Calu3 (cell line): Measurements from ENCODE around the gene PNMA6E. TPM values are rescaled to one million over a fixed set of nuclear protein-coding genes. Genes with fewer than 3 reads are reported as not detected.

ENCODE experiments used
- BruUV-seq: library from RNA; stranded (reverse); fragments of 400-500 nt; replicated peaks from 2 replicates; lab custom pipeline; 2021; lab: Mats Ljungman, UMichigan
- CTCF ChIA-PET: fragments of 300-600 bp; sonication (Branson Sonifier 250); formaldehyde crosslinking; loops from one replicate; lab custom pipeline; 2022; ENCODE audit warnings: antibody characterized with exemption; lab: Charles Lee
- DNase-seq: peaks from one replicate; pipeline ENCODE4 v3.0.0; 2022
- H3K27ac Mint-ChIP-seq: one replicate; pipeline ENCODE4 v1.8.0; 2022; ENCODE audit warnings: mixed read lengths; ENCODE audit not compliant: unreplicated experiment
- H3K27me3 Mint-ChIP-seq: one replicate; pipeline ENCODE4 v1.8.0; 2022; ENCODE audit warnings: mixed read lengths; ENCODE audit not compliant: unreplicated experiment
- H3K36me3 Mint-ChIP-seq: one replicate; pipeline ENCODE4 v1.8.0; 2022; ENCODE audit warnings: mild to moderate bottlenecking, moderate library complexity, mixed read lengths; ENCODE audit not compliant: insufficient read depth, unreplicated experiment
- H3K4me1 Mint-ChIP-seq: one replicate; pipeline ENCODE4 v1.8.0; 2022; ENCODE audit warnings: mild to moderate bottlenecking, low read depth, mixed read lengths; ENCODE audit not compliant: unreplicated experiment
- H3K4me3 Mint-ChIP-seq: one replicate; pipeline ENCODE4 v1.8.0; 2022; ENCODE audit warnings: mild to moderate bottlenecking, low read depth, moderate library complexity, mixed read lengths; ENCODE audit not compliant: unreplicated experiment
- H3K9me3 Mint-ChIP-seq: one replicate; pipeline ENCODE4 v1.8.0; 2022; ENCODE audit warnings: low read depth, mixed read lengths; ENCODE audit not compliant: unreplicated experiment
- CTCF ChIP-seq: fragments of 200-600 bp; IDR thresholded peaks from one replicate; pipeline ENCODE4 v1.8.0; 2022; ENCODE audit warnings: antibody characterized with exemption; ENCODE audit not compliant: unreplicated experiment
- intact Hi-C: fragments of 100-400 bp; cut with micrococcal nuclease; formaldehyde crosslinking; loops from one replicate; pipeline ENCODE4 v1.10.0; 2022; ENCODE audit not compliant: unreplicated experiment
- total RNA-seq: library from RNA; stranded (reverse); gene quantifications from 2 replicates; pipeline ENCODE4 v1.2.3, GENCODE V29; 2022

The PNMA6E gene
- total RNA-seq, 1 experiment from 2014 or later = not detected

- no peak for DNase-seq
- Mint-ChIP-seq H3K4me1 (no peaks in the 10 kb centered on the region), H3K4me3 (no peak within 1 kb of the TSS), H3K36me3 (peaks cover 17% of the 10 kb centered on the region), H3K27ac (no peak within 1 kb of the TSS), H3K27me3 (no peaks in the 10 kb centered on the region), H3K9me3 (no peaks in the 10 kb centered on the region)
- intact Hi-C loops = no loop called here
- no peak for TF ChIP-seq CTCF
- BruUV-seq = no TSS peak
- CTCF ChIA-PET = no interaction called here
These were observed 44.9 kb upstream of the PNMA6E start, which contains the start of gene TREX2 for GRCh38 chrX:153445856-153446635. TREX2 (minus strand) TSS chrX:153446056; CDS start chrX:153445430, 626 bp downstream.

GRCh38 chrX:153445106-153445855 lies 44.1 kb upstream of the PNMA6E start:
- Mint-ChIP-seq H3K27ac (no peak overlapping the region), H3K4me1 (no peaks in the 10 kb centered on the region), H3K27me3 (peaks cover 3% of the 10 kb centered on the region), H3K36me3 (peaks cover 17% of the 10 kb centered on the region), H3K9me3 (no peaks in the 10 kb centered on the region), H3K4me3 (no peak overlapping the region)
- no peak for DNase-seq
- intact Hi-C loops = no loop called here
- TF ChIP-seq CTCF = no peak
- BruUV-seq = no TSS peak
- CTCF ChIA-PET = no interaction called here

GRCh38 chrX:153444333-153445011 lies 43.3 kb upstream of the PNMA6E start:
- intact Hi-C loops = no loop called here
- TF ChIP-seq CTCF = no peak
- Mint-ChIP-seq H3K9me3 (no peaks in the 10 kb centered on the region), H3K36me3 (peaks cover 17% of the 10 kb centered on the region), H3K4me3 (no peak overlapping the region), H3K4me1 (no peaks in the 10 kb centered on the region), H3K27ac (no peak overlapping the region), H3K27me3 (peaks cover 11% of the 10 kb centered on the region)
- CTCF ChIA-PET = no interaction called here
- no peak for DNase-seq
- BruUV-seq = no TSS peak
